ENCODE results near the gene SOX4. TPM values are rescaled to one million over a fixed set of nuclear protein-coding genes. Genes with fewer than 3 reads are reported as not detected.

SOX4 gene
- total and polyA plus RNA-seq, 2 donors (not counting 1 experiment from before 2014, with no cell fraction given) = 5.1 to 38.1 TPM

GRCh38 chr6:21609881-21610329, 16.4 kb downstream of the SOX4 start:
- no peaks in the 10 kb centered on the region for H4K20me1 ChIP-seq (ENCODE audit: control insufficient read depth, extremely low read depth, insufficient read depth, low read length)
- no peak overlapping the region for H2AFZ ChIP-seq (ENCODE audit: low read length)
- no peaks in the 10 kb centered on the region for H3K4me1 ChIP-seq (ENCODE audit: control insufficient read depth, extremely low read depth, insufficient read depth, low read length)
- no peaks in the 10 kb centered on the region for H3K9me3 ChIP-seq (ENCODE audit: control insufficient read depth, insufficient read depth, low read depth, low read length)
- DNase-seq (ENCODE audit: low read depth in 2 of 2) = no peak
- H3K79me2 ChIP-seq (ENCODE audit: control insufficient read depth, insufficient read depth, low read length) = no peaks in the 10 kb centered on the region
- H3K9ac ChIP-seq (ENCODE audit: insufficient read depth, low read length) = no peak overlapping the region
- no peaks in the 10 kb centered on the region for H3K36me3 ChIP-seq (ENCODE audit: control insufficient read depth, insufficient read depth, low read length)
- no peak overlapping the region for H3K4me2 ChIP-seq (ENCODE audit: extremely low read depth, insufficient read depth, low read length)
- no peak overlapping the region for H3K27ac ChIP-seq (ENCODE audit: insufficient read depth, low read length)
- no peaks in the 10 kb centered on the region for H3K27me3 ChIP-seq (ENCODE audit: control insufficient read depth, insufficient read depth, low read length)
- H3K4me3 ChIP-seq (replicated peaks in 1 of 4; ENCODE audit: control extremely low read depth in 1 of 4, insufficient read depth in 1 of 4, low read depth in 3 of 4, low read length in 4 of 4) = no peak overlapping the region
- TF ChIP-seq CTCF (conservative IDR thresholded peaks at IDR 0.05 in 1 of 2, IDR thresholded peaks at IDR 0.05 in 1 of 2; ENCODE audit: low read depth in 1 of 2, low read length in 2 of 2) (no peak), EZH2 (IDR thresholded peaks at IDR 0.05; ENCODE audit: low read length, missing control alignments) (no peak)

GRCh38 chr6:21610341-21610740, 16.8 kb downstream of the SOX4 start:
- TF ChIP-seq CTCF (conservative IDR thresholded peaks at IDR 0.05 in 1 of 2, IDR thresholded peaks at IDR 0.05 in 1 of 2; ENCODE audit: low read depth in 1 of 2, low read length in 2 of 2) = no peak
- no peak for TF ChIP-seq EZH2 (IDR thresholded peaks at IDR 0.05; ENCODE audit: low read length, missing control alignments)
- Histone ChIP-seq H3K79me2 (ENCODE audit: control insufficient read depth, insufficient read depth, low read length) (no peaks in the 10 kb centered on the region), H3K36me3 (ENCODE audit: control insufficient read depth, insufficient read depth, low read length) (no peaks in the 10 kb centered on the region), H3K9me3 (ENCODE audit: control insufficient read depth, insufficient read depth, low read depth, low read length) (no peaks in the 10 kb centered on the region), H3K9ac (ENCODE audit: insufficient read depth, low read length) (no peak overlapping the region), H3K27ac (ENCODE audit: insufficient read depth, low read length) (no peak overlapping the region), H3K4me3 (replicated peaks in 1 of 4; ENCODE audit: control extremely low read depth in 1 of 4, insufficient read depth in 1 of 4, low read depth in 3 of 4, low read length in 4 of 4) (no peak overlapping the region), H3K4me2 (ENCODE audit: extremely low read depth, insufficient read depth, low read length) (no peak overlapping the region), H3K27me3 (ENCODE audit: control insufficient read depth, insufficient read depth, low read length) (no peaks in the 10 kb centered on the region), H4K20me1 (ENCODE audit: control insufficient read depth, extremely low read depth, insufficient read depth, low read length) (no peaks in the 10 kb centered on the region), H2AFZ (ENCODE audit: low read length) (no peak overlapping the region), H3K4me1 (ENCODE audit: control insufficient read depth, extremely low read depth, insufficient read depth, low read length) (no peaks in the 10 kb centered on the region)
- DNase-seq (ENCODE audit: low read depth in 2 of 2) = no peak

- Histone ChIP-seq H2AFZ (ENCODE audit: low read length) (no peak overlapping the region), H3K79me2 (ENCODE audit: control insufficient read depth, insufficient read depth, low read length) (no peaks in the 10 kb centered on the region), H3K4me2 (ENCODE audit: extremely low read depth, insufficient read depth, low read length) (no peak overlapping the region), H3K27me3 (ENCODE audit: control insufficient read depth, insufficient read depth, low read length) (no peaks in the 10 kb centered on the region), H3K36me3 (ENCODE audit: control insufficient read depth, insufficient read depth, low read length) (no peaks in the 10 kb centered on the region), H3K4me1 (ENCODE audit: control insufficient read depth, extremely low read depth, insufficient read depth, low read length) (no peaks in the 10 kb centered on the region), H3K9ac (ENCODE audit: insufficient read depth, low read length) (no peak overlapping the region), H3K27ac (ENCODE audit: insufficient read depth, low read length) (no peak overlapping the region), H3K4me3 (replicated peaks in 1 of 4; ENCODE audit: control extremely low read depth in 1 of 4, insufficient read depth in 1 of 4, low read depth in 3 of 4, low read length in 4 of 4) (no peak overlapping the region), H4K20me1 (ENCODE audit: control insufficient read depth, extremely low read depth, insufficient read depth, low read length) (no peaks in the 10 kb centered on the region), H3K9me3 (ENCODE audit: control insufficient read depth, insufficient read depth, low read depth, low read length) (no peaks in the 10 kb centered on the region)
- no peak for DNase-seq (ENCODE audit: low read depth in 2 of 2)
- no peak for TF ChIP-seq EZH2 (IDR thresholded peaks at IDR 0.05; ENCODE audit: low read length, missing control alignments)
- TF ChIP-seq CTCF (conservative IDR thresholded peaks at IDR 0.05 in 1 of 2, IDR thresholded peaks at IDR 0.05 in 1 of 2; ENCODE audit: low read depth in 1 of 2, low read length in 2 of 2) = no peak
These were observed 17.9 kb downstream of the SOX4 start for GRCh38 chr6:21611485-21611884.

Measured in fibroblast of lung (primary cell).